Neural cell (in vitro differentiated cells): ENCODE results near the gene WDR17.

ENCODE experiments used
- POLR2AphosphoS5 ChIP-seq: IDR thresholded peaks from 2 replicates; pipeline ENCODE4 v1.6.1; 2012
- RAD21 ChIP-seq: fragments of 450-650 bp; conservative IDR thresholded peaks from 2 replicates; pipeline ENCODE4 v1.6.1; 2014; ENCODE audit warnings: antibody characterized with exemption, mild to moderate bottlenecking, moderate library complexity
- TF ChIP-seq, protein P1 (sequence below): fragments of 450-650 bp; IDR thresholded peaks from 2 replicates; pipeline ENCODE4 v1.5.1; 2014; ENCODE audit warnings: antibody characterized with exemption, mild to moderate bottlenecking, moderate library complexity; ENCODE audit not compliant: poor library complexity, severe bottlenecking

DNA sequence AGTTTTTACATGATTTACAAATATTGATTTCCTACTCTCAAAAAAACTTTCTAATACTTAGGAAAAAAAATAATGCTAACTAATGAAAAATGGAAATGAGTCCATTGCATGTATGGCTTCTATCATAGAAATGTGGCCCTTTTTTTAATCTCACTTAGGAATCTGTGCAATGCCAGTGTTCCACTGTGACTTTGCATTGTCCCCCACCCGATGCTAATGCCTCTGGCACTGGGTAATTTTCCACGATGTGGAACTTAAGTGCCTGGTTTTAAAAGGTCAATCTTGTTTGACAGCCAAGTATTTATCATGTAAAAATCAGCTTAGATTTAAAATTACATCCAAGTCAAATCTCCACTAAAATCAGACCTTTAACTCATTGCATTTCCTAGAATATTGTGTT, 76.6 kb downstream of the WDR17 start:
- TF ChIP-seq, protein P1, sequence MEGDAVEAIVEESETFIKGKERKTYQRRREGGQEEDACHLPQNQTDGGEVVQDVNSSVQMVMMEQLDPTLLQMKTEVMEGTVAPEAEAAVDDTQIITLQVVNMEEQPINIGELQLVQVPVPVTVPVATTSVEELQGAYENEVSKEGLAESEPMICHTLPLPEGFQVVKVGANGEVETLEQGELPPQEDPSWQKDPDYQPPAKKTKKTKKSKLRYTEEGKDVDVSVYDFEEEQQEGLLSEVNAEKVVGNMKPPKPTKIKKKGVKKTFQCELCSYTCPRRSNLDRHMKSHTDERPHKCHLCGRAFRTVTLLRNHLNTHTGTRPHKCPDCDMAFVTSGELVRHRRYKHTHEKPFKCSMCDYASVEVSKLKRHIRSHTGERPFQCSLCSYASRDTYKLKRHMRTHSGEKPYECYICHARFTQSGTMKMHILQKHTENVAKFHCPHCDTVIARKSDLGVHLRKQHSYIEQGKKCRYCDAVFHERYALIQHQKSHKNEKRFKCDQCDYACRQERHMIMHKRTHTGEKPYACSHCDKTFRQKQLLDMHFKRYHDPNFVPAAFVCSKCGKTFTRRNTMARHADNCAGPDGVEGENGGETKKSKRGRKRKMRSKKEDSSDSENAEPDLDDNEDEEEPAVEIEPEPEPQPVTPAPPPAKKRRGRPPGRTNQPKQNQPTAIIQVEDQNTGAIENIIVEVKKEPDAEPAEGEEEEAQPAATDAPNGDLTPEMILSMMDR, result no peak
- TF ChIP-seq RAD21, result no peak
- TF ChIP-seq POLR2AphosphoS5, result no peak
